Measurements from ENCODE around the gene POU6F2.

Gene POU6F2

DNA sequence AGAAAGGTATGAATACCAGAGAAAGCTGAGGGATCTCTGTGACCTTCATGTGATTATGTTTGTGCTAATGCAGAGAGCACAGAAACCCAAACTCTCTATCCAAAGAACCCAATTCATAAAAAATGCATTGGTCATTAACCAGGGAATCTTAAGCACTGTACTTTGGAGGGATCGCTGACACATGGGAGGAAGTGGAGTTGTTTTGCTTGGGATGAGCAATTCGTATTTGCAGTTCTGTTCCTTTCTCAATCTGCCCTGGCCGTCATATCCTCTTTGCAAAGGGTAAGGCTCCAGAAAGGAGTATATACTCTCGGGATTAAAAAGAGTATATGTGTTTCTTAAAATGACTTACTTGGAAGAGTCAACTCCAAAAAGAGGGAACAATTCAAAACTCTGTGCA is 221.3 kb downstream of the POU6F2 start:
- DNase-seq, result no peak

DNA sequence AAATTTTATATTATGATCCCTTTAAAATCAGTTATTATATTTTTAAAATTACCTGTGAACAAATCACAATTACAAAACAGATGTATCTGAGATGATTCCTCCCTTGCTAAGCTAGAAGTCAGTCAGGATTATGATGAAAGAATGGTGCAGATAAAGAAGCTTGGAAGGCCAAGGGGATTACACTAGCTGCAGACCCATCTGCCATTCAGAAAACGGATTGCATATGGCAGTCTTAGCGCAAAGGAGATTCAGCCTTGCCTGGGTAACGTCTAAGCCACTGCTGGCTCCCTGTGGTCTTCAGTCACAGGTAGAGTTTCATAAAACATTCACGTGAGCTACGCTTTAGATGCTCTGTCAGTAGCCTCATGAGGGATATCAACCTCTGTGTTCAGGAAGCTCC is 222.2 kb downstream of the POU6F2 start:
- no peak for DNase-seq

DNA sequence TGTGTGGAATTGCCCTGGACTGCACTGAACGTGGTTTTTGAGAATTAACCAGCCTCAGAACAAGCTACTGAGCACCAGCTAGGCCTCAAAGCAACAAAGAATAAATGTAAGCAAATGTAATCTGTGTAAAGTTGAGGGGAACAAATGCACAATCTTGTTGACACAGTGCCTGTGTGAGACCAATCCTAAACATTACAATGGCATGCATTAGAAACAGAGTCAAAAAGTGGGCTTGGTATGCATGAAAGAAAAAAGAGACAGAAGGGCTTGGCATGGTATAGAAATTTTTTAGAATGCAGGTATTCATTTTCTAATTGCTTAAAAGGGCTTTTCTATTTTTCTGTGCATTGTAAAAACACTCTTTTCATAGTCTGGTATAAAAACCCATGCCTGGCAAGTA is 224.3 kb downstream of the POU6F2 start:
- DNase-seq, result no peak

DNA sequence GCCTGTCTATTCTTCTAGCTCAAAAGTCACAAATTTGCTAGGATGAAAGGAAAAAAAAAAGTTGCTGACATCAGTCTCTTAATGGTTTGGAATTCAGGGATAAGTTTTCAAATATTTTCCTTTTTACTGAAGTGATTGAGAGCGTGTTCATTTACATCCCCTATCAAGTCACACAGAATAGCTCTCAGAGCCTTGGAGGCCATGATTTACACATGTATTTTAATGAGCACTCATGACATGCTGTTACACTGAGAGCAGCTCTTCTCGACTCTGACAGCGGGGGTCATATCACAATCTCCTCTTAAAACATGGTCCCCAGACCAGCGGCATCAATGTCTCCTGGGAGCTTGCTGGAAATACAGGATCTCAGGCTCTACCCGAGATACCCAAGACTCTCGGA is 232.7 kb downstream of the POU6F2 start:
- DNase-seq, result no peak

DNA sequence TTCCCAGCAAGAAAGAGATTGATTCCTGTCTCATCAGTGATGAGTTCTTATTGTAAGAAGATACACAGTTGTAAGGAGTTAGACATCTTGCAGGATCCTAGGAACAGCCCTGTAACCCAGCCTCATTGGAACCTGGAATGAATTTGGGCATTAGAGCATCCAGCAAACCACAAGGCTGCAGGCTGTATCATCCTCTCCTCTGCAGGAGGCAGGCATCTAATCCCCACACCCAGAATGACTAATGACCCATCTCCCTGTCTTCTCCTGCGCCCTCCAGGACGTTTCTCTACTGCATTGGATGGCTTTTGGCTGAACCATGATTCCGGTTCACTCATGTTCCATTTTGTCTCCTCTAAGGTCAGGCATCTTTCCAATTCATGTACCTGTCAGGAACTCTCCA is 233.9 kb downstream of the POU6F2 start:
- DNase-seq, result no peak

DNA sequence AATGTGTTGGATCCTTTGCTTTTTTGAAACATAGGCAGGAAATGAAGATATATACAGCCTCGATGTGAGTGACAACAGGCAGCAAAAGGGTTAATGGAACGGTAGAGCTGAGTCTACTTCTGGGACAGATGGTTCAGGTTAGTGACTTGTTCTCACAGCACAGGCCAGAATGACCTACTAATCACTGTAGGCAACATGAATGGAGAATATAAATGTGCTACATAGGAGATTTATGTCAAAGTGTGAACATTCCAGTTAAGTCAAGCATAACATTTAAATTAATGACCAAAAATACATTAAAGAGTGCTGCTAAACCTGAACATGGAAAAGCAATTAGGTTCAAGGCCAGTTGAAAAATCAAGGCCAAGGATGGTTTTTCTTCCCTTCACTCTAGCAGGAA is 235.2 kb downstream of the POU6F2 start:
- DNase-seq, result no peak

DNA sequence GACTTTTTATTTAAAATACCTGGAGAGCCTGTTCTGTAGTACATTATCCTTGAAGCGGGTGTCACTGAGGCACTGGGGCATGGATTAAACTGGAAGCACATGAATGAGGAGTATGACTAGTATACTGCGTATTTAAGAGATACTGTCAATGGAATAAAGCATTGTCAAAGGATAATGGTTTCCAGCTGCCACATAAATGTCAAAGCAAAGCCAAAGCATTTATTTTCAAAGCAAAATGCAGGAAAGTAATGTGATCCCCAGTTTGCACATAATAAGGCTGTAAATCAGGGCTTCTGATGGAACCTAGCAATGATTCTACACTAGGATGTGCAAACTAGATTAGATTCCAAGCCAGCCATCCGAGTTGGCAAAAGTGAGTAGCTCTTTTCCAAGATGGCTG is 240.1 kb downstream of the POU6F2 start:
- no peak for DNase-seq

DNA sequence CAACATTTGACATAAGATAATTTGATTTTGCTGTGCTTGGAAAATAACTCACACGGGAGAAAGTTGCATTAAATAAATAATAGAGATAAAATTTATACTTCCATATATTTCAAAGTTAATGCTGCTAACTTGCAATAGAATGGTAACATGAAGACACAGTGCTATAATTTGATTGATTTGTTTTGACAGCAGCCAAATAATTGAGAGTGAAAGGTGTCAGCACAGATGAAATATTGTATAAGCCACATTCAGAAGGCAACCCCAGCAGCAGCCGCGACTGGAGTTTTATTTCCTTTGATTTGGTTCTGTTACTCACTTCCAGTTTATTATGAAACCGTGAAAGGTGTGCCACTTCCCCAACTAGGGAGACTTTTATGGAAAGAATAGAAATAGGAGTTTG is 242.2 kb downstream of the POU6F2 start:
- no peak for DNase-seq

DNA sequence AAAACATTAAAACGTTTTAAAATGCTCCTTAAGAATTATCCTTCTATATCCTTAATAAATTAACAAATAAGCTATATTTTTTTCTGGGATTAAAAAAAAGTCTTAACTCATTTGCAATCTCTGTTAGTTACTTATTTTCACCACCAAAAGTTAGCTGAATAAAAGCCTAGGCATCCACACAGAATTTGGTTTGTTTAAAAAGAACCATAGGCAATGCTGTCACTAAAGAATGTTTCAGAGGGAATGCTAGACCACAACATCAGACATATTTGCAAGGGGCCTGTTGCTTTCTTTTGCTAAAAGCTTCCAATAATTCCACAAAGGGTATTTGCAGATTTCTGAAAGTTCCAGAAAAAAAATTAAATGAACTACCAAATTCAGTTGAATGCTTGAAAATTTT is 244.2 kb downstream of the POU6F2 start:
- no peak for DNase-seq

DNA sequence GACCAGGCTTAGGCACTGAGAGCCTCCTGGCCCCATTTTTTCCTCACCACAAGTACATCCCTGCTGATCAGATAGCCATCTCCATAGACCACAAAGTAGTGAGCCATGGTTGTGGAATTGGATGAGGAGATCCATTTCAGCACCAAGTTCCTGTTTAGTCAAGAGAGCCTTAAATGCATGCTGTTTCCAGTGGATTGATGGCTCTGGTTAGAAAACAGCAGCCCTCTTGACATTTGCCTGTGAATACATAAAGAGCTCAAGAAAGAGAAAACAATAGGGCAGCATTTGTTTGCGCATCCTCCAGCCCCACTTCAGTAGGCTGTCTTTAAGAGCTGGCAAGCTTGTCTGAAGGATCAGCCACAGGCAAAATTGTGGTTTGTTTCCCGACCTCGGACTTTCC is 251.2 kb downstream of the POU6F2 start:
- no peak for DNase-seq

DNA sequence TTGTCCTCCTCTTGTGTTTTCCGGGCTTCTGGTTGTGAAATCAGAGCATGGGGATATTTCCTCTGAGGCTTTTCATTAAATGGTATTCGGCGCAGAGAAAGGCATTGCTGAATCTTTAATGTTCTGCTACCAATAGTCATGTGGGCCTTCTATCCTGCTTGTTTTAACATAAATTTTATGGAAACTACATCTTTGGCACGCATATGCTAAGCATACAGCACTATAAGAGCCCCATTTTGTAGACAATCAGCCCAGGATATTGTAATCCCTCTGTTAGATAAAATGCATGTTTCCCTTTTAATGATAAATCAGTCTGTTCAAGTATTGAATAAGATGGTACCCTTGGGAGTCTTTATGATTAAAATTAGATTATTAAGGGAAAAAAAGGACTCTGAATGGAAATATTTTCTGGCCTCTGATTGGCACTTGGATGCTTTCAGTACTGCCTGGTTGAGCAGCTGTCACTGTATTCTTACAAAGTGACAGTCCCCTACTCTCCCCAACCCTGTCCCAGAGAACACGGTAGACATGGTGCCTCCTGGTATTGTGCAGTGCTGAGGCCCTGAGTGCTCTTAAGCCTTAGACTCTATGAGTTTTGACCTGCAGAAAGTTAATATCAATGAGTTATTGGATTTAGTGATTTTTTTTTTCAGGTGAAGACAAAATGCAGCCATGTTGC is 256.3 kb downstream of the POU6F2 start:
- no peak for DNase-seq

DNA sequence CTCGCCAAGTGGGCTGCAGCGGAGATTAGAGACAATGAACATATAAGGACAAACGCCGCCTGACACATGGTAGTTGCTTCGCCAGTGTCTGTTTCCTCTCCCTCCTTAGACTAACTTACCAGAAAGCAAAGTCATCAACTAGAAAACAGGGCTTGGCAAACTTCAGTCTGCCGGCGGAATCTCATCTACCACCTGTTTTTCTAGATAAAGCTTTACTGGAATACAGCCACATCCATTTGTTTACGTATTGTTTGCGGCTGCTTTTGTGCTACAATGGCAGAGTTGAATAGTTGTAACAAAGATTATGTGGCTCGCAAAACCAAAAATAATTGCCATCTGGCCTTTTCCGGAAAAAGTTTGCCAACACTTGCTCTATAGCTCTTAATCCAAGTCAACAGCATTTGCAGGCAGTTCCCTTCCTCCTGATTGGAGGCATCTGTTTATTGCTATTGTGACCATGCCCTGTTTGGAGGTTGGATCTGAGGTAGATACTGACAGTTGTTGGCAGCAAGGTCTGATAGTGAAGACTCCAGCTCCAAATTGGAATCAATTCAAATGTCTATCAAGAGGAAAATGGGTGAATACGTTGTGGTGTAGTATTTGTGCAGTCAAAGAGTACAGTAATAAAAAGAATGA is 260.6 kb downstream of the POU6F2 start:
- no peak for DNase-seq

DNA sequence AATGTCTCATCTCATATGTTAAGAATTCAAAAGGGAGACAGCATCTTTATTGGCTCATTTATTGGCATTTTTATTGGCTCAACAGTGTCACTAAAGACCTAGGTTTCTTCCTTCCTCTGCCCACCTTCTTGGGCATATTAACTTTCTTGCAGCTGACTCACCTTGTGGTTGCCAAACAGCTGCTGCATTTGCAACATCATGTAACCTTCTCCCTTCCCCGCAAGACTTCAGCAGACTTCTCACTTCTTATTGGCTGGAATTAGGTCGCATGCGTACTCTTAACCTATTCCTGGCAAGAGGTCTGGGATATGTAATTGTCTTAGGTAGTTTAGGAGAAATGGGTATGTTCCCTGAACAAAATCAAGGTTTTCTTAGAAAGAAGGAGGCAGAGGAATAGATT is 263.2 kb downstream of the POU6F2 start:
- no peak for DNase-seq

DNA sequence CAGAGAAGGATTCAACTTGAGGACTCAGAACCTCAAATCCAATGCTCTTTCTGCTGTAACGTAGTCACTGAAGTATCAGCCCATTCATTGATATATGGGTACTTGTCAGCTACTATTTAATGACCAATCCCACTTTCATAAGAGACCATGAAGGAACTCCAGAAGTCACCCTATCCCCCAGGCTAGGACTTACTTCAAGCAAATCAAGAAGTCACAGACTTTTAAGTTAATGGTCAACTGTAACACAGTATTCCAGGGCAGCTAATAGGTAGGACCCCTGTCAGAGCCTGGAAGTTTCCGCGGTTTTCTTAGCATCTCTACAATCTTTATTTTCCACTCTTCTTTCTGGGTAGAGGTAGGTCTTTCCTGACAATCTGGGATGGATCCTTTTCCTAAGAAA is 269.9 kb downstream of the POU6F2 start:
- DNase-seq, result no peak

DNA sequence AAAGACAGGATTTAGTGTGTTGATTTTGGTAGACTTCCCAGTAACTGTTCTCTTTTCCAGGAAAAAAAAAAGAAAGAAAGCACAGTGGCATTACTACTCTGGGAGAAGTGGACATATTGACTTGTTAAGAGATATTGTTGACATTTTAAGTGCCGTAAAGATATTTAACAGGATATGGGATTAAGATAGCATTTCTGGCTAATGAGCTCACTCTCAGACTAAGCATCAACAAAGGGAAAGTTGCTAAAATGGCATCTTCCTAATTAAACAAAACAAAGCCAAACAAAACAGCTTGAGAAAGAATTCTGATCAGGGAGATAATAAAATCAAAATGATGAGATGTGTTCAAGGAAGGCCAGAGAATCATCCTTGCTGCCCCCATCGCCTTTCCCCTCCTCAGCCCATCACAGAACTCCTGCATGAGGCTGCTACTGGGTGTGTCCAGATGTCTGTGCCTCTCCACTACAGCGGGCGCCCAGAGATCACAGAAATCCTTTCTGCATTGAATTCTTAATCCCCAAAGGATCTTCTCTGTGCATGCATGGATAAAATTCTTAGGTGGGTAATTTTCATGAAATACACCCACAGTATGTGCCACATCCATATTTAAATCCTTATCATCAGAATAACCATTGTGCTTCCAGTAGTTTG is 270.5 kb downstream of the POU6F2 start:
- DNase-seq, result no peak

DNA sequence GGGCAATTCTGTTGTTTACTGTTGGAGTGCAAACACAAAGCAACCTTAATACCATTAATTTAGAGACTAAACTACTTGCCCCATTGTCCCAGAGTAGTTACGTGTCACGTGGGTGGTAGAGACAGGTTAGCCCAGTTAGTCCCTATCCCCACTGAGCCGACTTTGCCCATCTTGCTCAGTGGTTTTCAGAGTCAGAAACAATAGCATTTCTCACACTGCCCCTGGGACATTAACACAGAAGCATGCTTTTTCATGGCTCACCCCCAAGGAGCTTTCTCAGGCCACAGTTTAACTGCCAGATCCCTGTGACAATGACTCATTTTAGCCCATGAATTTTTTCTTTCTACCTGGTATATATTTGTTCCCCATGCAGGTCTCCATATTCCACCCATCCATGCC is 271.0 kb downstream of the POU6F2 start:
- DNase-seq, result no peak

DNA sequence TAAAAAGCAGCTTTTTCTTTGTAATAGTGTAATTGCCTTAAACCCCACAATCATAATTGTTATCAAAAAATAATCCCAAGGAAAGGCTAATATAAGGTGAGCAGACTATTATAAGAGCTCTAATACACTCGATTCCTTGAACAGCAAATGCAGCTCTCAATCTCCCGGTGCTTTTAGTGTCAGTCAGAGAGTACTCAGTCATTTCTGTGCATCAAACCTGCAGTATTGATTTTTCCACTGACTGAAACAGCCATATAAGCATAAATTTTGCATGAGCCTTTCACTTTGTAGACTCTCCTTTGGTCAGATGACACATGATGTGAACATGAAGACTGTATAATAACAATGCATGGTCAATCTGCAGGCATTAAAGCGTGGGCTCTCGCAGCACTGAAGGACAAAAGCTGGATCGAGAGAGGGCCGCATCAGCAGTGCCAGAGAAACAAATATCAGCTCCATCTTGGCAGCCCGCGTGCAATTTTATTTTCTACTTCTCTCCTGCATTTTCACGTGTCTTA is 272.0 kb downstream of the POU6F2 start:
- DNase-seq, result no peak

DNA sequence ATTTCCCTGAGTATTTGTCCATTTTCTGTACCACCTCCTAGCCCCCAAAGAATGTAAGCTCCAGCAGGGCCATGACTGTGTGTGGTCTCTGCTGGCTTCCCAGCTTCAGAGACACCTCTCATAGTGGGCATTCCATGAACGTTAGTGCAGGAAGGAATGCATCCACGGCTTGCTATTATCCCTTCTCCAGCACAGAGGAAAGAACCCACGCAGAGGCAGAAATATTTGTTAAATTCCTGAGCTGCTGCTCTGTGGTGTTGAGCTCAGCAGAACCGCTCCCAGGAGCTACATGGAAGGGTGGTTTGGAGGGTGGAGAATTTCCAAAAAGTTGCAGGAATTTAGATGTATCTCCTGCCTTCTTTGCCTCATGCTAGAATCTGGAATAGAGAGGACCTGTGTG is 275.2 kb downstream of the POU6F2 start:
- no peak for DNase-seq

DNA sequence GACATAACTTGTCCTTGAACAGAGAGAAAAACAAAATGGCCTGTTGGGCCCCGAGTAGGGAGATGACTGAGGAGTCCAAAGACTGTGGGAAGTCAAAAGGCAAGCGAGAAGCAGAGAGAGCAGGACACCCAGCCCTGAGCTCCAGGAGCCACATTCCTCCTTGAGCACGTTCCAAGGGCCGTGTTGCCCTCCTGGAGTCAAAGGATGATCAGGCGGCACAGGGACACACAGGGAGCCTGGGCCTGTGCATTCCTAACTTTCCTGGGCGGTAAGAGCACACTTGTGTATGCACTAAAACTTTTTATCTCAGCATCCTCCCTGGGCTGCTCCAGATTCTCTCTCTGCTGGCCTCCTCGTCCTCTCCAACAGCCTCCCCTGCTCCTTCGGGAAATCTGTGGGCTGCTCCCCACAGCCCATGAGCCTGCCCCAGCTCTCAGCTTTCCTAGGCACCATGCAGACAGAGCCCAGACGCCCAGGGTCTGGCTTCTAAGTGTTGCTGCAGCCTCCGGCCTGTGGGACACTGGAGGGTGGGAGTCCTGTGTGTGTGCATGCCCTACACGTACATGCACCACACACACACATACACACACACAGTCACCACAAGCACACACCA is 281.8 kb downstream of the POU6F2 start:
- no peak for DNase-seq

DNA sequence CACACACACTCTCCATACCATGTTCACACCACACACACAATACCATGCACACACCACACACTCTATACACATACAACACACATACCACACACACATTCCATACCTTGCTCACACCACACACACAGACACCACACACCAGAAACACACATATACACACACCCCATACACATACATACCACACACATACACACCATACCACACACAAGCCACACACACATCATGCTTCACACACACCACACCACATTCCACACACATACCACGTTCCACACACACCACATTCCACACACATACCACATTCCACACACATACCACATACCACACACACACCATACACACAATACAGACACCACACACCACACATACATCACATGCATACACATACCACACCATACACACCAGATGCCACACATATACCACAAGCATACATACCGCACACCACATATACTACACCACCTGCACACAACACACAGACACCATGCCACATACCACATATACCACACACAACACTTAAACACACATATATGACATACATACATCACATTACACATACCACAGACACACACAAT is 282.7 kb downstream of the POU6F2 start:
- no peak for DNase-seq

DNA sequence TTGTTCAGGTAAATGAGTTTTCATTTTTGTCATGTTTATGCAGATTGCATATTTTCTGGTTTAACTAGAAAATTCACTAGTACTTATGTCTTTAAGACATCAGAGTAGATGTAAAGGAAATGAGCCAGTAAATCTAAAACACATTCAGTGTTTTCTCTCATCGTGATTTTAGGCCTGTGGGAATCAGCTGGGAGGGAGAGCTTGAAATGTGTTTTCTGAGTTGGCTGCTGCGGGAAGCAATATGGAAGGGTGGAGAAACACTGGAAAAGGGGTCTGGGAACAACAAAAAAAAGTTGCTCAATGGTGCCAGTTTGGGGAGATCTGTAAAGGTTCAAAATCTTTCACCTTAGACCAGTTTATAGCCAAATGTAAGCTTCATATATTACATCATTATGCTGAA is 284.1 kb downstream of the POU6F2 start:
- DNase-seq, result no peak

DNA sequence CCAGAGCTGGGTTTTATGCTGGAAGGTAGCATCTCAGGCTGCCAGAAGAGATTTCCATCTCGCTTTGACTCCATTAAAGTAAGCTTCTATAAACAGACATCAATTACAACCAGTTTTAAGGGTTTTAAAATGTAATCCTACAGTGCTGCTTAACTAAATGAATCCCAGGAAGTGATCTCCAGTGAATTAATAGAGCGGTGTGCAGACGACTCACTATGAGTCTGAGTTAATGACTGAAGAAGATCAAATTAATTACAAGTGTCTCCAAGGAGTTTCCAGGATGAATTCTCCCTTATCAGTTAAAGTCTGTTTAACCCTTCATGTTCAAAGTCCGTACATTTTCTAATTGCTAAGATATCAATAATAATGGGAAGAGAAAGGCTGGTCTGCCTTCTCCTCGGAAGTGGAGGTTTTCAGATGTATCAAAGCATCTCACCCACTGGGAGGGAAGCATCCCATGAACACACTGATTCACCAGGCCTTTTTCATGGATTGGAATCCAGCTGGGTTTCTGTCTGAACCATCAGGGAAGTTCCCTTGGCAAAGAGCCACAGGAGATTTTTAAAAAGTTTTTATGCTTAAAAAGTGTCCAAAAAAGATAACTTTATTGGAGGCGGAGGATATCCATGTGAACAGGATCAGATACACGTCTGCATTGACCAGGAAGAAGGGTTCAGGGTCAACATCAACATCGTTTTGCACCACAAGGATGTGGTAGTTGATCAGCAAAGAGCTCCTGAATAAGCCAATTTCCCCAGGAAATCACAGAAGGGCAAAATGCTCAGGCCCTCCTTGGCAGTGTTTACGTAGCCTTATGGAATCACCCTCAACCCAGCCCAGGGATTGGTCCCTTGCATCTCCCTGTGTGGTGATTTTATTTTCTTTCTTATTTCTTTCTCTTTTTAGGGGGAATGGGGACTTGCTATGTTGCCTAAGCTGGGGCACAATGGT is 288.2 kb downstream of the POU6F2 start:
- DNase-seq, result no peak
